AG04450 (cell line): ENCODE measurements around the gene CACNA2D3. TPM values are rescaled to one million over a fixed set of nuclear protein-coding genes. Genes with fewer than 3 reads are reported as not detected.

Experiments
- CTCF ChIA-PET: fragments of 300-600, 350-600 bp; formaldehyde crosslinking; extraction: SDS; loops from one replicate; lab custom pipeline; 2022; ENCODE audit warnings: antibody characterized with exemption, inconsistent platforms; lab: Charles Lee
- POLR2A ChIA-PET: fragments of 350-600 bp; formaldehyde crosslinking; extraction: SDS; loops from one replicate; lab custom pipeline; 2021; ENCODE audit warnings: antibody characterized with exemption, inconsistent platforms; lab: Yijun Ruan, JAX
- DNase-seq: peaks from one replicate; pipeline ENCODE4 v3.0.0-alpha.2; 2011; ENCODE audit warnings: low read depth, low spot score
- H3K27ac ChIP-seq: one replicate; pipeline ENCODE4 v1.5.1; 2012; ENCODE audit warnings: low read depth, low read length, control low read depth
- H3K27me3 ChIP-seq: one replicate; pipeline ENCODE4 v1.6.0; 2012; ENCODE audit warnings: low read length; ENCODE audit not compliant: control insufficient read depth, insufficient read depth
- H3K4me3 ChIP-seq: 2 replicates; pipeline ENCODE4 v1.5.1; 2011; ENCODE audit warnings: mild to moderate bottlenecking, low read depth, low read length, control low read depth
- H3K9me3 ChIP-seq: 2 replicates; pipeline ENCODE4 v1.5.1; 2012; ENCODE audit warnings: low read length; ENCODE audit not compliant: control insufficient read depth, insufficient read depth
- CTCF ChIP-seq: IDR thresholded peaks from 2 replicates; pipeline ENCODE4 v1.5.1; 2011; ENCODE audit warnings: low read depth, low read length, control low read depth, inconsistent platforms
- polyA plus RNA-seq: library from polyadenylated mRNA; depleted of rRNA; stranded (reverse); fragments of >200 nt; gene quantifications from 2 replicates; pipeline ENCODE4 v1.2.3, GENCODE V29; 2011

Gene CACNA2D3
- polyA plus RNA-seq, 1 experiment: 0.32 TPM

- CTCF ChIA-PET: no interaction called here
- POLR2A ChIA-PET: no interaction called here
- no peak for DNase-seq
- H3K27me3 ChIP-seq: no peaks in the 10 kb centered on the region
- H3K27ac ChIP-seq: no peak overlapping the region
- no peak for TF ChIP-seq CTCF
- H3K4me3 ChIP-seq: no peak overlapping the region
- H3K9me3 ChIP-seq: peaks cover 3% of the 10 kb centered on the region; the same call in 1 of the 2 replicates
Measured at GRCh38 chr3:54347060-54347459, 224.7 kb downstream of the CACNA2D3 start.

- CTCF ChIA-PET: no interaction called here
- H3K4me3 ChIP-seq: no peak overlapping the region
- H3K9me3 ChIP-seq: no peaks in the 10 kb centered on the region; the same call in 1 of the 2 replicates
- no peak overlapping the region for H3K27ac ChIP-seq
- no peak for DNase-seq
- H3K27me3 ChIP-seq: no peaks in the 10 kb centered on the region
- POLR2A ChIA-PET: no interaction called here
- TF ChIP-seq CTCF: no peak
Measured at GRCh38 chr3:54347933-54348332, 225.6 kb downstream of the CACNA2D3 start.

- DNase-seq: no peak
- Histone ChIP-seq H3K4me3 (no peak overlapping the region), H3K9me3 (peaks cover 3% of the 10 kb centered on the region), H3K27ac (no peak overlapping the region), H3K27me3 (no peaks in the 10 kb centered on the region)
- POLR2A ChIA-PET: no interaction called here
- no peak for TF ChIP-seq CTCF
- CTCF ChIA-PET: no interaction called here
Measured at GRCh38 chr3:54349231-54349652, 226.9 kb downstream of the CACNA2D3 start.

- Histone ChIP-seq H3K9me3 (peaks cover 3% of the 10 kb centered on the region), H3K27ac (no peak overlapping the region), H3K4me3 (no peak overlapping the region), H3K27me3 (no peaks in the 10 kb centered on the region)
- no peak for TF ChIP-seq CTCF
- CTCF ChIA-PET: no interaction called here
- POLR2A ChIA-PET: no interaction called here
- DNase-seq: no peak
Measured at GRCh38 chr3:54349691-54350090, 227.3 kb downstream of the CACNA2D3 start.

- Histone ChIP-seq H3K9me3 (peaks cover 5% of the 10 kb centered on the region), H3K27me3 (no peaks in the 10 kb centered on the region), H3K27ac (no peak overlapping the region), H3K4me3 (no peak overlapping the region)
- ChIA-PET POLR2A (no interaction called here), CTCF (no interaction called here)
- DNase-seq: no peak
- TF ChIP-seq CTCF: no peak
Measured at GRCh38 chr3:54353546-54353945, 231.2 kb downstream of the CACNA2D3 start.
